Psoas muscle (tissue), 8 donors: ENCODE data around the gene TRAIP. TPM values are rescaled to one million over a fixed set of nuclear protein-coding genes. Genes with fewer than 3 reads are reported as not detected.
"Not testable (repeated sequence)": the region's sequence is repeated elsewhere in the genome, so short reads cannot be mapped to it uniquely, and the experiment has no call there.

Experiments
- ATAC-seq, 4 donors: fragments of 200-7000 bp; cut with Tn5 transposase; one replicate each; pipeline ENCODE4 v1.9.1; 2020; ENCODE audit warnings: moderate library complexity in 3 of 4, mild to moderate bottlenecking in 2 of 4
- DNase-seq, 2 donors: peaks; one replicate each; pipeline ENCODE4 v3.0.0-alpha.2; 2020
- H3K27ac ChIP-seq: fragments of 200-600 bp; one replicate; pipeline ENCODE4 v1.8.0; 2022
- H3K27me3 ChIP-seq, 3 donors: fragments of 200-600 bp in 1 of 3; one replicate each; pipeline versions ENCODE4 v1.6.1 to v1.8.0; 2013 to 2022; ENCODE audit warnings: low read length in 2 of 3, mild to moderate bottlenecking in 2 of 3, moderate library complexity in 1 of 3; ENCODE audit not compliant: insufficient read depth in 3 of 3
- H3K36me3 ChIP-seq, 2 donors: fragments of 200-600 bp in 1 of 2; one replicate each; pipeline versions ENCODE4 v1.6.1 to v1.8.0; 2013 to 2022; ENCODE audit warnings: low read depth in 1 of 2, mild to moderate bottlenecking in 1 of 2, moderate library complexity in 1 of 2; ENCODE audit not compliant: insufficient read depth in 1 of 2
- H3K4me1 ChIP-seq: fragments of 200-600 bp; one replicate; pipeline ENCODE4 v1.8.0; 2022
- H3K4me3 ChIP-seq: fragments of 200-600 bp; one replicate; pipeline ENCODE4 v1.8.0; 2022; ENCODE audit warnings: mild to moderate bottlenecking
- H3K9me3 ChIP-seq: fragments of 200-600 bp; one replicate; pipeline ENCODE4 v1.8.0; 2022
- WGBS, 3 donors: extraction: QIAGEN DNeasy Blood & Tissue Kit; methylation state at CpG; one replicate each; pipeline versions ENCODE4 v1.1.6 to v1.1.7; 2013; 5-methylcytosine and 5-hydroxymethylcytosine counted together
- intact Hi-C, 2 donors: fragments of 100-400 bp; cut with DNase I; formaldehyde crosslinking; loops; one replicate each; pipeline versions ENCODE4 v1.11.0 to v1.14.2; 2022
- polyA plus RNA-seq, 3 donors: library from polyadenylated mRNA; stranded (reverse); fragments of 200-250 nt; gene quantifications; one replicate each; pipeline ENCODE4 v1.2.3, GENCODE V29; 2013
- total RNA-seq, 4 donors: library from RNA; stranded (reverse); fragmentation: NEBNext Ultra II Directional in 2 of 4; extraction: Animal tissue kit (Norgen Biotek cat#: 25700) in 2 of 4; gene quantifications; one replicate each; pipeline versions ENCODE4 v1.2.1 to v1.2.4, GENCODE V29; 2021 to 2023
- TF ChIP-seq, protein P1 (sequence below): fragments of 200-600 bp; IDR thresholded peaks from one replicate; pipeline ENCODE4 v1.8.0; 2022; ENCODE audit warnings: antibody characterized with exemption
- donor health status: healthy with polysubstance abuse.
- donor health status: DM: no; HTN: no; CAD: no; lungs with moderate emphysema.
- donor health status: Bipolar disorder and iron deficiency.
- donor health status: healthy.
- donor health status: DM: yes; HTN: yes; CAD: no.
- donor health status: DM: no; HTN: no; CAD: no.
- donor health status: DM: no; HTN: no; CAD: no.
- donor health status: DM: yes; HTN: yes; CAD: no.

Gene TRAIP
- total and polyA plus RNA-seq, 7 donors: 0.36 to 4.6 (median 1.2) TPM

DNA sequence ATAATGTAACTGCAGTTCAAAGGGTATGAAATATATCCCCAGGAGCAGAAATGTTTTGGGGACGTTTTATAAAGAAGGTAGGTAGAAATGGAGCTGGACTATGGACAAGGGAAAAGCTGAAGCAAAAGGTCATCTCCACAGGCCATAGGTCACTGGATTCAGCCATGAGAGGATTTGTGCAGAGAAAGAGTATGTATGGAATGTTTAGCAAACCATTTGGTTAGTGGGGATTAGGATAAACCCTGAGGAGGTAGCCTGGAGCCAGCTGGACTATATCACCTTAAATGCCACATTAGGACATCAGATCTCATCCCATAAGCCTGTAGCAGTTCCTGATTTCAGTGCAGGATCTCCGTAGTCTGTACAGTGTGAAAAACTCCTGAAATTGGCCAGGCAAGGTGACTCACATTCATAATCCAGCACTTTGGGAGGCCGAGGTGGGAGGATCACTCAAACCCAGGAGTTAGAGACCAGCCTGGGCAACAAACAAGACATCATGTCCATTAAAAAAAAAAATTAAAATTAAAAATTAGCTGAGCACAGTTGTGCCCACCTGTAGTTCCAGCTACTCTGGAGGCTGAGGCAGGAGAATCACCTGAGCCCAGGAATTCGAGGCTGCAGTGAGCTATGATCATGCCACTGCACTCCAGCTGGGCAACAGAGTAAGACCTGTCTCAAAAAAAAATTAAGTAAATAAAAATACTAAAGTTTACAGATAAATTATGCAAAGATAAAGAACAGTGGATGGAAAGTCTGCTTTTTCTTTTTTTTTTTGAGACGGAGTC, 74.8 kb downstream of the TRAIP start:
- no peak for ATAC-seq
- WGBS, 3 donors: 69 to 83% (median 72%) methylated on average over 4 to 5 of the region's 5 CpGs
- DNase-seq: no peak
- Histone ChIP-seq H3K36me3 (peaks cover 0 to 47% of the 10 kb centered on the region in 2 donors), H3K27ac (no peak overlapping the region), H3K4me3 (no peak overlapping the region), H3K27me3 (no peaks in the 10 kb centered on the region), H3K9me3 (no peaks in the 10 kb centered on the region), H3K4me1 (peaks cover 27% of the 10 kb centered on the region)
- TF ChIP-seq, protein P1, sequence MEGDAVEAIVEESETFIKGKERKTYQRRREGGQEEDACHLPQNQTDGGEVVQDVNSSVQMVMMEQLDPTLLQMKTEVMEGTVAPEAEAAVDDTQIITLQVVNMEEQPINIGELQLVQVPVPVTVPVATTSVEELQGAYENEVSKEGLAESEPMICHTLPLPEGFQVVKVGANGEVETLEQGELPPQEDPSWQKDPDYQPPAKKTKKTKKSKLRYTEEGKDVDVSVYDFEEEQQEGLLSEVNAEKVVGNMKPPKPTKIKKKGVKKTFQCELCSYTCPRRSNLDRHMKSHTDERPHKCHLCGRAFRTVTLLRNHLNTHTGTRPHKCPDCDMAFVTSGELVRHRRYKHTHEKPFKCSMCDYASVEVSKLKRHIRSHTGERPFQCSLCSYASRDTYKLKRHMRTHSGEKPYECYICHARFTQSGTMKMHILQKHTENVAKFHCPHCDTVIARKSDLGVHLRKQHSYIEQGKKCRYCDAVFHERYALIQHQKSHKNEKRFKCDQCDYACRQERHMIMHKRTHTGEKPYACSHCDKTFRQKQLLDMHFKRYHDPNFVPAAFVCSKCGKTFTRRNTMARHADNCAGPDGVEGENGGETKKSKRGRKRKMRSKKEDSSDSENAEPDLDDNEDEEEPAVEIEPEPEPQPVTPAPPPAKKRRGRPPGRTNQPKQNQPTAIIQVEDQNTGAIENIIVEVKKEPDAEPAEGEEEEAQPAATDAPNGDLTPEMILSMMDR: no peak
- intact Hi-C loops: no loop called here

DNA sequence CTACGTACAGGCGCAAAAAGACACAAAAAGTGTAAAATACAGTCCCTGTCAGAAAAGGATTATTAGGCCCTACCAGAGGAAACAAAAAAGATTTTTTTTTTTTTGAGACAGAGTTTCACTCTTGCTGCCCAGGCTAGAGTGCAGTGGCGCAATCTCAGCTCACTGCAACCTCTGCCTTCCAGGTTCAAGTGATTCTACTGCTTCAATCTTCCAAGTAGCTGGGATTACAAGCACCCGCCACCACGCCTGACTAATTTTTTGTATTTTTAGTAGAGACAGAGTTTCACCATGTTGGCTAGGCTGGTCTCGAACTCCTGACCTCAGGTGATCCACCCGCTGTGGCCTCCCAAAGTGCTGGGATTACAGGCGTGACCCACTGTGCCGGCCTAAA, 75.4 kb downstream of the TRAIP start:
- H3K9me3 ChIP-seq, H3K4me3 ChIP-seq, DNase-seq, intact Hi-C loops, H3K27me3 ChIP-seq, H3K27ac ChIP-seq, ATAC-seq: not testable (repeated sequence)
- H3K4me1 ChIP-seq: peaks cover 27% of the 10 kb centered on the region
- 85 to 89% (median 88%) methylated on average over 9 of the region's 9 CpGs for WGBS, 3 donors
- peaks cover 0 to 49% of the 10 kb centered on the region in 2 donors for H3K36me3 ChIP-seq

DNA sequence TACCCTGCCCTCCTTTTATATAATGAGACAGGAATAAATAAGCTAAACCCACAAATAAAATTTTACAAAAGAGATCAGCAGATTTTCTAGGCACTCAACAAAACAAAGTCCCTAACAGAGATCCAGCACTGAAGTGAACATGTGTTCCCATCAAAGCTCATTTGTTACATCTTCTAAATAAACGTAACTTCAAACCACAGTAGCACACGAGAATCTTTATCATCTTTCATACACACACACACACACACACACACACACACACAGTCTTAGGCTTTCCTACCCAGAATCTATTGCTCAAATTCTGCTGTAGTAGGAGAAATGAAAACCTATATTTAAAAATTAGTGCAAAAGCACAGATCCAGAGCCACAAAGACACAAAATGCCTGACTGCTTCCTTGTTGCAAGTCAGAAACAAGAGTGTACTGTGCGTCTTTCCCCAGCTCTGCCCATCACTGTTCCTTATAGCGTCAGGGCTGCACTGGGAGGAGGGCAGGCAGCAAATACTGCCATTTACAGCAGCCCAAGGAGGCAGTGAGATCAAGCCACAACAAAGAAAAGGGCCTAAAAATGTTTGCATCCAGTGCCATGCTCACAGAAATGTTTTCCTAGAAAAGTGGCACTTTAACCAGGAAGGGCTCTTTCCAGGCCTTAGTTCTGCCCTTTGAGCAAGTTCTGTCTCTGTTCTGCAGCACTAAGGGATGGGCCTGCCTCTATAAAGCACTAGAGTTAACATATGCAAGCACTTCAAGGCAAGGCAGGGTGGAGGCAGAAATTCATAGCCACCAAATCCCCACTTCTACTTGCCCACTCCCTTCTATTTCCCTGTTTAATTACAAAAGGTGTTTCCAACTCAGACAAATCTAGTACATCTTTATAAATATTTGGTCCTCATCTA, 76.0 kb downstream of the TRAIP start:
- intact Hi-C loops: no loop called here
- WGBS, 3 donors: 61 to 77% (median 68%) methylated on average over 4 of the region's 4 CpGs
- no peak for ATAC-seq
- TF ChIP-seq, protein P1: no peak
- no peak for DNase-seq
- no peak overlapping the region for H3K27ac ChIP-seq
- no peak overlapping the region for H3K4me3 ChIP-seq
- peaks cover 24% of the 10 kb centered on the region for H3K4me1 ChIP-seq
- peaks cover 0 to 49% of the 10 kb centered on the region in 2 donors for H3K36me3 ChIP-seq
- no peaks in the 10 kb centered on the region for H3K27me3 ChIP-seq
- H3K9me3 ChIP-seq: no peaks in the 10 kb centered on the region

DNA sequence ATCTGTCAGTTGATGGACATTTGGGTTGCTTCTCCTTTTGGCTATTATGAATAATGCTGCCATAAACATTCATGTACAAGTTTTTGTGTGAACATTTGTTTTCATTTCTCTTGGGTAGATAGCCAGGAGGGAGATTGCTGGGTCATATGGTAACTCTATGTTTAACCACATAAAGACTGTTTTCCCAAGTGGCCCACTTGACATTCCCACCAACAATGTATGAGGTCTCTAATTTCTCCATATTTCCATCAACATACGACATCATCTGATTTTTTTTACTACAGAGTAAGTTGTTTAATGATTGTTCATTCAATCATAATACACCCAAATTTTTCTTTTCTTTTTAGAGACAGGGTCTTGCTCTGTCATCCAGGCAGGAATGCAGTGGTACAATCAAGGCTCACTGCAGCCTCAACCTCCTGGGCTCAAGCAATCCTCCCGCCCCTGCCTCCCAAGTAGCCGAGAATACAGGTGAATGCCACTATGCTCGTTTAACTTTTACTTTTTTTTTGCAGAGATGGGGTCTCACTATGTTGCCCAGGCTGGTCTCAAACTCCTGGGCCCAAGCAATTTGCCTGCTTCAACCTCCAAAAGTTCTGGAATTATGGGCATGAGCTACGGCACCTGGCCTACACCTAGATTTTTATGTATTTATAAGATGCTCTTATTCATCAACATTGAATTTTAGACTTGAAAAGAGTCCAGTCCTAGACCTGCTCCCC, 76.8 kb downstream of the TRAIP start:
- Histone ChIP-seq H3K9me3 (no peaks in the 10 kb centered on the region), H3K4me1 (peaks cover 17% of the 10 kb centered on the region), H3K4me3 (no peak overlapping the region), H3K36me3 (peaks cover 0 to 43% of the 10 kb centered on the region in 2 donors), H3K27me3 (no peaks in the 10 kb centered on the region), H3K27ac (no peak overlapping the region)
- no peak for DNase-seq
- intact Hi-C loops: no loop called here
- WGBS, 3 donors: 90 to 92% (median 91%) methylated on average over 5 of the region's 5 CpGs
- TF ChIP-seq, protein P1: no peak
- no peak for ATAC-seq

Other genes starting within 250 kb of the TRAIP start
- gene APEH, start 182.2 kb downstream of the TRAIP start, total RNA-seq: 100 to 1,000 TPM; 115 to 189 (median 165) TPM
- 100 to 1,000 TPM in 1 of 3 donors, 10 to 100 TPM in 2; 70.8 to 109 (median 89.1) TPM for gene APEH, start 182.2 kb downstream of the TRAIP start, polyA plus RNA-seq
- gene MST1, start 167.1 kb downstream of the TRAIP start, total RNA-seq: 1 to 10 TPM; 3.2 to 7.0 (median 4.7) TPM
- gene MST1, start 167.1 kb downstream of the TRAIP start, polyA plus RNA-seq: 1 to 10 TPM; 1.4 to 4.5 (median 2.0) TPM
- gene RNF123, start 167.0 kb downstream of the TRAIP start, total RNA-seq: 100 to 1,000 TPM; 105 to 170 (median 146) TPM
- gene RNF123, start 167.0 kb downstream of the TRAIP start, polyA plus RNA-seq: 10 to 100 TPM; 36.1 to 89.3 (median 76.9) TPM
- under 1 TPM in 1 of 4 donors, not detected in 3; 0.36 TPM for gene AMIGO3, start 136.9 kb downstream of the TRAIP start, total RNA-seq
- under 1 TPM; 0.38 to 0.94 (median 0.49) TPM for gene AMIGO3, start 136.9 kb downstream of the TRAIP start, polyA plus RNA-seq
- gene GMPPB, start 132.6 kb downstream of the TRAIP start, total RNA-seq: 10 to 100 TPM in 2 of 4 donors, 1 to 10 TPM in 2; 9.3 to 14.5 (median 11.1) TPM
- 10 to 100 TPM; 12.5 to 30.7 (median 22.2) TPM for gene GMPPB, start 132.6 kb downstream of the TRAIP start, polyA plus RNA-seq
- 10 to 100 TPM; 11.6 to 16.1 (median 13.1) TPM for gene IP6K1, start 70.0 kb downstream of the TRAIP start, total RNA-seq
- 10 to 100 TPM in 1 of 3 donors, 1 to 10 TPM in 2; 9.1 to 15.5 (median 9.5) TPM for gene IP6K1, start 70.0 kb downstream of the TRAIP start, polyA plus RNA-seq
- gene CDHR4, start 56.7 kb downstream of the TRAIP start, total RNA-seq: not detected
- under 1 TPM in 2 of 3 donors, not detected in 1; 0.03 to 0.28 TPM for gene CDHR4, start 56.7 kb downstream of the TRAIP start, polyA plus RNA-seq
- gene INKA1, start 53.3 kb downstream of the TRAIP start, total RNA-seq: 10 to 100 TPM in 1 of 4 donors, 1 to 10 TPM in 3; 2.2 to 20.1 (median 3.6) TPM
- 1 to 10 TPM; 2.4 to 5.2 (median 3.6) TPM for gene INKA1, start 53.3 kb downstream of the TRAIP start, polyA plus RNA-seq
- gene UBA7, start 42.6 kb downstream of the TRAIP start, total RNA-seq: 10 to 100 TPM in 1 of 4 donors, 1 to 10 TPM in 3; 4.9 to 10.4 (median 7.3) TPM
- gene UBA7, start 42.6 kb downstream of the TRAIP start, polyA plus RNA-seq: 1 to 10 TPM; 3.3 to 4.2 (median 4.1) TPM
- not detected for gene CAMKV, start 13.3 kb upstream of the TRAIP start, total RNA-seq
- under 1 TPM in 1 of 3 donors, not detected in 2; 0.09 TPM for gene CAMKV, start 13.3 kb upstream of the TRAIP start, polyA plus RNA-seq
- 1 to 10 TPM in 1 of 4 donors, under 1 TPM in 3; 0.39 to 1.7 (median 0.70) TPM for gene MST1R, start 47.3 kb upstream of the TRAIP start, total RNA-seq
- gene MST1R, start 47.3 kb upstream of the TRAIP start, polyA plus RNA-seq: under 1 TPM; 0.38 to 0.95 (median 0.57) TPM
- gene MON1A, start 73.2 kb upstream of the TRAIP start, total RNA-seq: 10 to 100 TPM; 13.7 to 15.9 (median 15.0) TPM
- gene MON1A, start 73.2 kb upstream of the TRAIP start, polyA plus RNA-seq: 10 to 100 TPM; 19.3 to 37.8 (median 28.3) TPM
- gene RBM6, start 83.6 kb upstream of the TRAIP start, total RNA-seq: 10 to 100 TPM; 21.6 to 41.0 (median 28.0) TPM
- 10 to 100 TPM; 28.3 to 42.8 (median 31.1) TPM for gene RBM6, start 83.6 kb upstream of the TRAIP start, polyA plus RNA-seq
- 10 to 100 TPM; 35.6 to 61.4 (median 55.2) TPM for gene RBM5, start 232.4 kb upstream of the TRAIP start, total RNA-seq
- 10 to 100 TPM; 30.7 to 35.0 (median 31.1) TPM for gene RBM5, start 232.4 kb upstream of the TRAIP start, polyA plus RNA-seq